ENCODE results near the gene SEC16A. TPM values are rescaled to one million over a fixed set of nuclear protein-coding genes. Genes with fewer than 3 reads are reported as not detected.
A peak's percentile ranks its signal among the peaks of the same experiment; 100 is the strongest.

Gene SEC16A
- total RNA-seq, 1 experiment from 2014 or later, result 15.4 TPM

GRCh38 chr9:136492978-136493522, 10.2 kb upstream of the SEC16A start:
- Histone ChIP-seq H3K36me3 (peaks cover 6% of the 10 kb centered on the region; the same call in 1 of the 2 replicates), H3K27me3 (replicated peaks) (no peaks in the 10 kb centered on the region), H3K4me1 (replicated peaks) (no peaks in the 10 kb centered on the region), H3K4me3 (no peak overlapping the region), H3K9me3 (replicated peaks) (no peaks in the 10 kb centered on the region), H3K27ac (no peak overlapping the region)
- no peak for DNase-seq (ENCODE audit: low read depth in 1 of 2, low spot score in 2 of 2)

- Histone ChIP-seq H3K9me3 (replicated peaks) (no peaks in the 10 kb centered on the region), H3K4me3 (no peak overlapping the region), H3K36me3 (no peaks in the 10 kb centered on the region), H3K27ac (no peak overlapping the region), H3K4me1 (replicated peaks) (no peaks in the 10 kb centered on the region), H3K27me3 (replicated peaks) (no peaks in the 10 kb centered on the region)
- DNase-seq (ENCODE audit: low read depth in 1 of 2, low spot score in 2 of 2), result no peak
These were observed 6.9 kb upstream of the SEC16A start for GRCh38 chr9:136489731-136490130.

GRCh38 chr9:136488247-136489214, 5.7 kb upstream of the SEC16A start:
- H3K27me3 ChIP-seq (replicated peaks), result no peaks in the 10 kb centered on the region
- no peak overlapping the region for H3K27ac ChIP-seq
- DNase-seq (ENCODE audit: low read depth in 1 of 2, low spot score in 2 of 2), result peak; percentile 46 to 64
- no peaks in the 10 kb centered on the region for H3K9me3 ChIP-seq (replicated peaks)
- peaks cover 9% of the 10 kb centered on the region for H3K4me1 ChIP-seq (replicated peaks)
- H3K4me3 ChIP-seq, result no peak overlapping the region
- no peaks in the 10 kb centered on the region for H3K36me3 ChIP-seq

- Histone ChIP-seq H3K9me3 (replicated peaks) (no peaks in the 10 kb centered on the region), H3K27ac (no peak overlapping the region), H3K36me3 (peaks cover 2% of the 10 kb centered on the region), H3K27me3 (replicated peaks) (no peaks in the 10 kb centered on the region), H3K4me1 (replicated peaks) (peaks cover 11% of the 10 kb centered on the region), H3K4me3 (no peak overlapping the region)
- DNase-seq (ENCODE audit: low read depth in 1 of 2, low spot score in 2 of 2), result no peak
These were observed 4.8 kb upstream of the SEC16A start for GRCh38 chr9:136487672-136488071.

- Histone ChIP-seq H3K27me3 (replicated peaks) (no peaks in the 10 kb centered on the region), H3K4me3 (no peak overlapping the region), H3K36me3 (peaks cover 6% of the 10 kb centered on the region), H3K4me1 (replicated peaks) (peaks cover 11% of the 10 kb centered on the region), H3K27ac (no peak overlapping the region), H3K9me3 (replicated peaks) (no peaks in the 10 kb centered on the region)
- no peak for DNase-seq (ENCODE audit: low read depth in 1 of 2, low spot score in 2 of 2)
These were observed 4.2 kb upstream of the SEC16A start for GRCh38 chr9:136486823-136487620.

- H3K27me3 ChIP-seq (replicated peaks), result no peaks in the 10 kb centered on the region
- H3K9me3 ChIP-seq (replicated peaks), result no peaks in the 10 kb centered on the region
- peaks cover 9% of the 10 kb centered on the region for H3K36me3 ChIP-seq
- peaks cover 18% of the 10 kb centered on the region for H3K4me1 ChIP-seq (replicated peaks)
- H3K27ac ChIP-seq, result no peak overlapping the region
- H3K4me3 ChIP-seq, result no peak overlapping the region
- no peak for DNase-seq (ENCODE audit: low read depth in 1 of 2, low spot score in 2 of 2)
These were observed 3.3 kb upstream of the SEC16A start for GRCh38 chr9:136486131-136486530.

GRCh38 chr9:136485049-136486045, 2.5 kb upstream of the SEC16A start:
- Histone ChIP-seq H3K36me3 (peaks cover 11% of the 10 kb centered on the region), H3K9me3 (replicated peaks) (no peaks in the 10 kb centered on the region), H3K27ac (no peak overlapping the region), H3K4me1 (replicated peaks) (peaks cover 18% of the 10 kb centered on the region), H3K4me3 (no peak overlapping the region), H3K27me3 (replicated peaks) (no peaks in the 10 kb centered on the region)
- DNase-seq (ENCODE audit: low read depth in 1 of 2, low spot score in 2 of 2), result peak; percentile 71 to 76

- Histone ChIP-seq H3K36me3 (peaks cover 15% of the 10 kb centered on the region), H3K4me3 (peak overlapping the region; percentile 49), H3K27ac (peak overlapping the region; percentile 91), H3K27me3 (replicated peaks) (no peaks in the 10 kb centered on the region), H3K9me3 (replicated peaks) (no peaks in the 10 kb centered on the region), H3K4me1 (replicated peaks) (peaks cover 18% of the 10 kb centered on the region)
- DNase-seq (ENCODE audit: low read depth in 1 of 2, low spot score in 2 of 2), result no peak
These were observed 1.6 kb upstream of the SEC16A start for GRCh38 chr9:136484153-136485048.

GRCh38 chr9:136483589-136484152, 831 bp upstream of the SEC16A start:
- peak overlapping the region; percentile 91 for H3K27ac ChIP-seq
- peak overlapping the region; percentile 49 for H3K4me3 ChIP-seq
- no peaks in the 10 kb centered on the region for H3K27me3 ChIP-seq (replicated peaks)
- peak; percentile 93 to 96 for DNase-seq (ENCODE audit: low read depth in 1 of 2, low spot score in 2 of 2)
- H3K36me3 ChIP-seq, result peaks cover 15% of the 10 kb centered on the region
- no peaks in the 10 kb centered on the region for H3K9me3 ChIP-seq (replicated peaks)
- peaks cover 18% of the 10 kb centered on the region for H3K4me1 ChIP-seq (replicated peaks)

GRCh38 chr9:136482046-136482792, 621 bp downstream of the SEC16A start:
- peak in 1 of 2 experiments; percentile 46 for DNase-seq (ENCODE audit: low read depth in 1 of 2, low spot score in 2 of 2)
- Histone ChIP-seq H3K27me3 (replicated peaks) (no peaks in the 10 kb centered on the region), H3K36me3 (peaks cover 24% of the 10 kb centered on the region), H3K4me1 (replicated peaks) (peaks cover 18% of the 10 kb centered on the region), H3K9me3 (replicated peaks) (no peaks in the 10 kb centered on the region), H3K27ac (peak overlapping the region; percentile 93), H3K4me3 (peak overlapping the region; percentile 94)

GRCh38 chr9:136481558-136481957, 1.3 kb downstream of the SEC16A start:
- peaks cover 18% of the 10 kb centered on the region for H3K4me1 ChIP-seq (replicated peaks)
- 0 out of 2 replicates have a peak overlapping the region, but pooled peaks have one; percentile 93 for H3K27ac ChIP-seq
- H3K9me3 ChIP-seq (replicated peaks), result no peaks in the 10 kb centered on the region
- DNase-seq (ENCODE audit: low read depth in 1 of 2, low spot score in 2 of 2), result no peak
- peaks cover 30% of the 10 kb centered on the region for H3K36me3 ChIP-seq
- H3K27me3 ChIP-seq (replicated peaks), result no peaks in the 10 kb centered on the region
- H3K4me3 ChIP-seq, result peak overlapping the region; percentile 94
